ENCODE results near the gene CAPN14.

The CAPN14 gene

GRCh38 chr2:31138037-31138962 is 79.0 kb downstream of the CAPN14 start, which contains the start of gene GALNT14 (continued):
- peak; percentile 71 for TF ChIP-seq PRDM10 (tag by site-specific recombination; IDR thresholded peaks at IDR 0.05)
- TF ChIP-seq ZSCAN5A (tag by site-specific recombination; IDR thresholded peaks at IDR 0.05) = no peak
- no peak for TF ChIP-seq ZNF518A (tag by site-specific recombination; conservative IDR thresholded peaks at IDR 0.05; ENCODE audit: low read depth)
- no peak for TF ChIP-seq ZNF513 (tag by site-specific recombination; IDR thresholded peaks at IDR 0.05)
- no peak for TF ChIP-seq GLI4 (tag by site-specific recombination; IDR thresholded peaks at IDR 0.05)
- TF ChIP-seq ZNF157 (tag by site-specific recombination; IDR thresholded peaks at IDR 0.05) = no peak
- TF ChIP-seq ZNF239 (tag by site-specific recombination; IDR thresholded peaks at IDR 0.05) = no peak
- TF ChIP-seq KLF16 (tag by site-specific recombination; IDR thresholded peaks at IDR 0.05) = peak; percentile 51; the same call in 1 of the 2 replicates
- TF ChIP-seq ZIC2 (tag by site-specific recombination; IDR thresholded peaks at IDR 0.05) = peak; percentile 77
- no peak for TF ChIP-seq ZNF560 (tag by site-specific recombination; IDR thresholded peaks at IDR 0.05; ENCODE audit: borderline replicate concordance)
- TF ChIP-seq PRDM1 (tag by site-specific recombination; IDR thresholded peaks at IDR 0.05) = no peak
- peak; percentile 88 for TF ChIP-seq GLIS2 (tag by site-specific recombination; IDR thresholded peaks at IDR 0.05)
- peak; percentile 14; the same call in 1 of the 2 replicates for TF ChIP-seq ZBTB11 (tag by site-specific recombination; conservative IDR thresholded peaks at IDR 0.05; ENCODE audit: low read depth)
- no peak for TF ChIP-seq ZNF660 (tag by site-specific recombination; IDR thresholded peaks at IDR 0.05)
- no peak for TF ChIP-seq ZNF747 (tag by site-specific recombination; IDR thresholded peaks at IDR 0.05)
- no peak for TF ChIP-seq ZNF433 (tag by site-specific recombination; IDR thresholded peaks at IDR 0.05; ENCODE audit: low read depth)
- no peak for TF ChIP-seq ZNF391 (tag by site-specific recombination; IDR thresholded peaks at IDR 0.05; ENCODE audit: borderline replicate concordance, low read depth)
- no peak for TF ChIP-seq ZNF701 (tag by site-specific recombination; IDR thresholded peaks at IDR 0.05)
- TF ChIP-seq ZNF121 (tag by site-specific recombination; IDR thresholded peaks at IDR 0.05) = no peak
- TF ChIP-seq ZNF114 (tag by site-specific recombination; IDR thresholded peaks at IDR 0.05) = no peak
- TF ChIP-seq ZNF138 (tag by site-specific recombination; IDR thresholded peaks at IDR 0.05; ENCODE audit: borderline replicate concordance) = no peak
- no peak; the same call in 1 of the 2 replicates for TF ChIP-seq ZNF76 (tag by site-specific recombination; IDR thresholded peaks at IDR 0.05; ENCODE audit: borderline replicate concordance, low read depth)
